Measurements from ENCODE around the gene WIF1. TPM values are rescaled to one million over a fixed set of nuclear protein-coding genes. Genes with fewer than 3 reads are reported as not detected.

The WIF1 gene
- total and polyA plus RNA-seq, 2 of the 4 experiments (the other 2 are of a cell fraction) = not detected

DNA sequence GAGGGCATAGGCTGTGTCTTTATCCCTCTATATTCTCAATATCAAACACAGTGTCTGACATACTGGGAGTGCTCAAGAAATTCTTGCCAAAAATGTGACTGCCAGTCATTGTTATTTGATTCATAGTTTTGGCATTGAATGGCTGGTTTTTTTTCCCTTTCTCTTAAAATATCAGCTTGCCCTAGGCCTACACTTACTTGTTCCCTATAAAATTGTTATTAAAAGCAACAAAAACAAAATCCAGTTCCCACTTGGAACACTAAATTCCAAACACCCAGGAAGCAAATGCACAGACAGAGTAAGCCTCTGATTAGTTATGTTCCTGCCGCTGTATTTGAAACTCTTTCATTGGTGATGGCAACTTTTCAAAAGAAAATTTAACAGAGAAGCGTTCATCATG lies 110.7 kb downstream of the WIF1 start:
- no peaks in the 10 kb centered on the region for H3K79me1 ChIP-seq (ENCODE audit: low read depth in 1 of 2, low read length in 2 of 2)
- no peaks in the 10 kb centered on the region for H4K20me1 ChIP-seq (ENCODE audit: insufficient read depth, low read length)
- no peak overlapping the region for H3K18ac ChIP-seq (ENCODE audit: low read depth, low read length)
- no peak overlapping the region for H3K27ac ChIP-seq (ENCODE audit: insufficient read depth, low read length)
- CTCF ChIA-PET = no interaction called here
- H4K91ac ChIP-seq (ENCODE audit: insufficient read depth, low read depth, low read length) = no peak overlapping the region
- H2AFZ ChIP-seq (replicated peaks; ENCODE audit: low read length, poor library complexity) = no peak overlapping the region
- H4K5ac ChIP-seq (ENCODE audit: low read depth, low read length) = no peak overlapping the region
- H3K4me2 ChIP-seq (ENCODE audit: low read depth, low read length) = no peak overlapping the region
- no TSS peak for BruUV-seq (replicated peaks)
- no peaks in the 10 kb centered on the region for H3K36me3 ChIP-seq (ENCODE audit: control insufficient read depth, insufficient read depth, low read length)
- H3K9ac ChIP-seq (ENCODE audit: low read depth, low read length) = no peak overlapping the region
- no CpG with 5 or more reads among the region's 2 CpGs for WGBS, 2 experiments (ENCODE audit: extremely low coverage in 2 of 2, insufficient read length in 1 of 2)
- no peak overlapping the region for H2AK9ac ChIP-seq (replicated peaks; ENCODE audit: low read depth, low read length, poor library complexity)
- no peak overlapping the region for H3K23ac ChIP-seq (ENCODE audit: low read depth, low read length)
- intact Hi-C loops (cut with micrococcal nuclease) = no loop called here
- H4K8ac ChIP-seq (ENCODE audit: low read depth in 2 of 2, low read length in 2 of 2) = no peak overlapping the region
- H3K4me3 ChIP-seq (ENCODE audit: insufficient read depth, low read depth, low read length) = no peak overlapping the region
- peaks cover 4% of the 10 kb centered on the region; the same call in 1 of the 2 replicates for H3K27me3 ChIP-seq (ENCODE audit: control insufficient read depth, insufficient read depth, low read length)
- no peak overlapping the region for H2BK120ac ChIP-seq (ENCODE audit: low read depth, low read length)
- H2BK5ac ChIP-seq (ENCODE audit: low read depth, low read length, poor library complexity, severe bottlenecking) = no peak overlapping the region
- H2AK5ac ChIP-seq (ENCODE audit: low read depth, low read length) = no peak overlapping the region
- H3K14ac ChIP-seq (replicated peaks; ENCODE audit: low read depth, low read length) = no peak overlapping the region
- H3K4ac ChIP-seq (ENCODE audit: low read depth, low read length) = no peak overlapping the region
- no peaks in the 10 kb centered on the region for H3K9me1 ChIP-seq (ENCODE audit: insufficient read depth, low read length)
- no peak for ATAC-seq (ENCODE audit: low read depth)
- no peak for TF ChIP-seq RCOR1 (IDR thresholded peaks at IDR 0.05; ENCODE audit: insufficient replicate concordance, low read length)
- no peak for TF ChIP-seq CEBPB (IDR thresholded peaks at IDR 0.05; ENCODE audit: low read depth, low read length)
- POLR2A ChIA-PET (ENCODE audit: unreplicated experiment) = no interaction called here
- H3K56ac ChIP-seq (ENCODE audit: extremely low read depth, insufficient read depth, low read length) = no peak overlapping the region
- in situ Hi-C loops (cut with MboI; ENCODE audit: low sequenced_read_pairs) = no loop called here
- dilution Hi-C loops (cut with HindIII; ENCODE audit: low sequenced_read_pairs, unreplicated experiment) = no loop called here
- no peaks in the 10 kb centered on the region for H3K9me3 ChIP-seq (ENCODE audit: control insufficient read depth, insufficient read depth, low read length)
- no peaks in the 10 kb centered on the region for H3K4me1 ChIP-seq (ENCODE audit: control insufficient read depth, insufficient read depth, low read length)
- no peak overlapping the region for H2BK15ac ChIP-seq (ENCODE audit: low read depth, low read length)
- H2BK20ac ChIP-seq (ENCODE audit: low read depth, low read length) = no peak overlapping the region
- no peak for DNase-seq

All from IMR-90 (cell line).